ENCODE measurements around the gene PCDHA8.
"Not testable (repeated sequence)": the region's sequence is repeated elsewhere in the genome, so short reads cannot be mapped to it uniquely, and the experiment has no call there.

The PCDHA8 gene

DNA sequence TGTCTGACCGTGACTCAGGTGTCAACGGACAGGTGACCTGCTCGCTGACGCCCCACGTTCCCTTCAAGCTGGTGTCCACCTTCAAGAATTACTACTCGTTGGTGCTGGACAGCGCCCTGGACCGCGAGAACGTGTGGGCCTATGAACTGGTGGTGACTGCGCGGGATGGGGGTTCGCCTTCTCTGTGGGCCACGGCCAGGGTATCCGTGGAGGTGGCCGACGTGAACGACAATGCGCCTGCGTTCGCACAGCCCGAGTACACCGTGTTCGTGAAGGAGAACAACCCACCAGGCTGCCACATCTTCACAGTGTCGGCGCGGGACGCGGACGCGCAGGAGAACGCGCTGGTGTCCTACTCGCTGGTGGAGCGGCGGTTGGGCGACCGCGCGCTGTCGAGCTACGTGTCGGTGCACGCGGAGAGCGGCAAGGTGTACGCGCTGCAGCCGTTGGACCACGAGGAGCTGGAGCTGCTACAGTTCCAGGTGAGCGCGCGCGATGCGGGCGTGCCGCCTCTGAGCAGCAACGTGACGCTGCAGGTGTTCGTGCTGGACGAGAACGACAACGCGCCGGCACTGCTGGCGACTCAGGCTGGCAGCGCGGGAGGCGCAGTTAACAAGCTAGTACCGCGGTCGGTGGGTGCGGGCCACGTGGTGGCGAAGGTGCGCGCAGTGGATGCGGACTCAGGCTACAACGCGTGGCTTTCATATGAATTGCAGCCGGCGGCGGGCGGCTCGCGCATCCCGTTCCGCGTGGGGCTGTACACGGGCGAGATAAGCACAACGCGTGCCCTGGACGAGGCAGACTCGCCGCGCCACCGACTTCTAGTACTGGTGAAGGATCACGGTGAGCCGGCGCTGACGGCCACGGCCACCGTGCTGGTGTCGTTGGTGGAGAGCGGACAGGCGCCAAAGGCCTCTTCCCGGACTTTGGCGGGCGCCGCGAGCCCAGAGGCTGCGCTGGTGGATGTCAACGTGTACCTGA is 29.5 kb downstream of the PCDHA8 start:
- DNase-seq = no peak

DNA sequence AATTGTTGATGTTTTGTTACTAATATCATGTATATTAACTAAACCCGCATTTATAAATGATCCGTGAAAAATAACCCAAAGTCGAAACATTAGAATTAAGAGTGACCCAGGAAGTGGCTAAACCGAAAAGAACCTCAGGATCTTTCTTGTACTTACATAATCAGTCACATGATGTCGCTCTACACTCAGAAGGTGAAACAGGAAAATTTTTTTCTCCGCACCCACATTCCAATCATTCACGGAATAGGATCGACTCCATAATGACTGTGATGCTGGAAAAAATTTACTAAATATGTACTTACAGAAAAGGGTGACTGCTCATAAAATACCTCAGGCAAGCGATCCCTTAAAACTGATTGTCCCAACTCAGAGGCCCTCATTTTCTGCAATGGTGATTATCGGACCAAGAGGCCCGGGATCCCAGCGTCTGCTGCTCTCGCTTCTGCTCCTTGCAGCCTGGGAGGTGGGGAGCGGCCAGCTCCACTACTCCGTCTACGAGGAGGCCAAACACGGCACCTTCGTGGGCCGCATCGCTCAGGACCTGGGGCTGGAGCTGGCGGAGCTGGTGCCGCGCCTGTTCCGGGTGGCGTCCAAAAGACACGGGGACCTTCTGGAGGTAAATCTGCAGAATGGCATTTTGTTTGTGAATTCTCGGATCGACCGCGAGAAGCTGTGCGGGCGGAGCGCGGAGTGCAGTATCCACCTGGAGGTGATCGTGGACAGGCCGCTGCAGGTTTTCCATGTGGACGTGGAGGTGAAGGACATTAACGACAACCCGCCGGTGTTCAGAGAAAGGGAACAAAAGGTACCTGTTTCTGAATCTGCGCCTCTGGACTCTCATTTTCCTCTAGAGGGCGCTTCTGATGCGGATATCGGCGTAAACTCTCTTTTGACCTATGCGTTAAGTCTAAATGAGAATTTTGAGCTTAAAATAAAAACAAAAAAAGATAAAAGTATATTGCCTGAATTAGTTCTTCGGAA is 34.4 kb downstream of the PCDHA8 start, which contains the start of gene PCDHA12:
TSS of gene PCDHA12 (plus strand) at position 224 of the 981 bp plus-strand sequence. CDS start at position 389, 165 bp downstream.
- no peak for DNase-seq

DNA sequence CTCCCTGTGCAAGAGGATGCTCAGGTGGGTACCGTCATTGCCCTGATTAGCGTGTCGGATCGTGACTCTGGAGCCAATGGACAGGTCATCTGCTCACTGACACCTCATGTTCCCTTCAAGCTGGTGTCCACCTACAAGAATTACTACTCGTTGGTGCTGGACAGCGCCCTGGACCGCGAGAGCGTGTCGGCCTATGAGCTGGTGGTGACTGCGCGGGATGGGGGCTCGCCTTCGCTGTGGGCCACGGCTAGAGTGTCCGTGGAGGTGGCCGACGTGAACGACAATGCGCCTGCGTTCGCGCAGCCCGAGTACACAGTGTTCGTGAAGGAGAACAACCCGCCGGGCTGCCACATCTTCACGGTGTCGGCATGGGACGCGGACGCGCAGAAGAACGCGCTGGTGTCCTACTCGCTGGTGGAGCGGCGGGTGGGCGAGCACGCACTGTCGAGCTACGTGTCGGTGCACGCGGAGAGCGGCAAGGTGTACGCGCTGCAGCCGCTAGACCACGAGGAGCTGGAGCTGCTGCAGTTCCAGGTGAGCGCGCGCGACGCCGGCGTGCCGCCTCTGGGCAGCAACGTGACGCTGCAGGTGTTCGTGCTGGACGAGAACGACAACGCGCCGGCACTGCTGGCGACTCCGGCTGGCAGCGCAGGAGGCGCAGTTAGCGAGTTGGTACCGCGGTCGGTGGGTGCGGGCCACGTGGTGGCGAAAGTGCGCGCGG is 35.7 kb downstream of the PCDHA8 start:
- not testable (repeated sequence) for DNase-seq

DNA sequence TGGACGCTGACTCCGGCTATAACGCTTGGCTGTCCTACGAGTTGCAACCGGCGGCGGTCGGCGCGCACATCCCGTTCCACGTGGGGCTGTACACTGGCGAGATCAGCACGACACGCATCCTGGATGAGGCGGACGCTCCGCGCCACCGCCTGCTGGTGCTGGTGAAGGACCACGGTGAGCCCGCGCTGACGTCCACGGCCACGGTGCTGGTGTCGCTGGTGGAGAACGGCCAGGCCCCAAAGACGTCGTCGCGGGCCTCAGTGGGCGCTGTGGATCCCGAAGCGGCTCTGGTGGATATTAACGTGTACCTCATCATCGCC is 36.2 kb downstream of the PCDHA8 start:
- DNase-seq = no peak

DNA sequence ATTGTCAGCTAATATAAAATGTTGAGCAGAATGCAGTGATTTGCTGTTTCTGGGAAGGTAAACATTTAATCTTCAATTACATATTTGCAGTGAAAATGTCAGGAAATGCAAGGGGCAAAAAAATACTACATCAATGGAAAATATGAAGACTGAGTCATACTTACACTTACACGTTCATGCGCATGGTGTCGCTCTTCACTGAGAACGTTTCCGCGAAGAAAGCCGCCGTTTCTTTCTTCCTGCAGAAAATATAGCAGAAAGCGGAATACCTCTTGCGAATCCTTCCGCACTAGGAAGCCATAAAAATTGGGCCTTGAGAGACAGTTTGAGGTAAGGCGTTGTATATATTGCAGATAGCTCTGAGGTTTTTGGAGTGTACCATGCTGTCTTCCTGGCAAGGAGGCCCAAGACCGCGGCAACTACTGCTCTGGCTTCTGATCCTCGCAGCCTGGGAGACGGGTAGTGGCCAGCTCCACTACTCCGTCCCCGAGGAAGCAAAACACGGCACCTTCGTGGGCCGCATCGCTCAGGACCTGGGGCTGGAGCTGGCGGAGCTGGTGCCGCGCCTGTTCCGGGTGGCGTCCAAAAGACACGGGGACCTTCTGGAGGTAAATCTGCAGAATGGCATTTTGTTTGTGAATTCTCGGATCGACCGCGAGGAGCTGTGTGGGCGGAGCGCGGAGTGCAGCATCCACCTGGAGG is 41.1 kb downstream of the PCDHA8 start, which contains the start of gene PCDHA13:
TSS of gene PCDHA13 (plus strand) at position 236 of the 702 bp plus-strand sequence. CDS start at position 381, 145 bp downstream.
- no peak for DNase-seq

DNA sequence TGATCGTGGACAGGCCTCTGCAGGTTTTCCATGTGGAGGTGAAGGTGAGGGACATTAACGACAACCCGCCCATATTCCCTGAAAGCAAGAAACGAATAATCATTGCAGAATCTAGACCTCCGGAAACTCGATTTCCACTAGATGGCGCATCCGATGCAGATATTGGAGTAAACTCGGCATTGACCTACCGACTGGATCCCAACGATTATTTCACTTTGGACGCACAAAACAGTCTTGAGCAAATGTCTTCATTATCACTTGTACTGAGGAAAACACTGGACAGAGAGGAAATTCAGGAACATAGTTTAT is 41.6 kb downstream of the PCDHA8 start:
- DNase-seq = no peak

DNA sequence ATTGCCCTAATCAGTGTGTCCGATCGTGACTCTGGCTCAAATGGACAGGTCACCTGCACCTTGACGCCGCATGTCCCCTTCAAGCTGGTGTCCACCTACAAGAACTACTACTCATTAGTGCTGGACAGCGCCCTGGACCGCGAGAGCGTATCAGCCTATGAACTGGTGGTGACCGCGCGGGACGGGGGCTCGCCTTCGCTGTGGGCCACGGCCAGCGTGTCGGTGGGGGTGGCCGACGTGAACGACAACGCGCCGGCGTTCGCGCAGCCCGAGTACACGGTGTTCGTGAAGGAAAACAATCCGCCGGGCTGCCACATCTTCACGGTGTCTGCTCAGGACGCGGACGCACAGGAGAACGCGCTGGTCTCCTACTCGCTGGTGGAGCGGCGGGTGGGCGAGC is 42.4 kb downstream of the PCDHA8 start:
- DNase-seq = no peak

DNA sequence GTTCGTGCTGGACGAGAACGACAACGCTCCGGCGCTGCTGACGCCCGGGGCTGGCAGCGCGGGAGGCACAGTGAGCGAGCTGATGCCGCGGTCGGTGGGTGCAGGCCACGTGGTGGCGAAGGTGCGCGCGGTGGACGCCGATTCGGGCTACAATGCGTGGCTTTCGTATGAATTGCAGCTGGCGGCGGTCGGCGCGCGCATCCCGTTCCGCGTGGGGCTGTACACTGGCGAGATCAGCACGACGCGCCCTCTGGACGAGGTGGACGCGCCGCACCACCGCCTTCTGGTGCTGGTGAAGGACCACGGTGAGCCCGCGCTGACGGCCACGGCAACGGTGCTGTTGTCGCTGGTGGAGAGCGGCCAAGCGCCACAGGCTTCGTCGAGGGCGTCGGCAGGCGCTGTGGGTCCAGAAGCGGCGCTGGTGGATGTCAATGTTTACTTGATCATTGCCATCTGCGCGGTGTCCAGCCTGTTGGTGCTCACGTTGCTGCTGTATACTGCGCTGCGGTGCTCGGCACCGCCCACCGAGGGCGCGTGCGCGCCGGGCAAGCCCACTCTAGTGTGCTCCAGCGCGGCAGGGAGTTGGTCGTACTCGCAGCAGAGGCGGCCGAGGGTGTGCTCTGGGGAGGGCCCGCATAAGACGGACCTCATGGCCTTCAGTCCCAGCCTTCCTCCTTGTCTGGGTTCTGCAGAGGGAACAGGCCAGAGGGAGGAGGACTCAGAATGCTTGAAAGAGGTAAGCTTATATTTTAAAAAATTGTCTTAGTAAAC is 43.1 kb downstream of the PCDHA8 start:
- no peak for DNase-seq
